GM23338 (cell line): ENCODE measurements around the gene ZNF333.

ENCODE experiments used
- CREB1 ChIP-seq: fragments of 250-450 bp; sonication (Bioruptor Pico); IDR thresholded peaks from 2 replicates; pipeline ENCODE4 v1.5.0; 2020; ENCODE audit warnings: low read depth, mild to moderate bottlenecking, moderate library complexity
- EZH2 ChIP-seq: fragments of 200-600 bp; sonication (generic); IDR thresholded peaks from one replicate; pipeline ENCODE4 v1.8.0; 2017; ENCODE audit warnings: antibody characterized with exemption, mild to moderate bottlenecking, low read depth; ENCODE audit not compliant: unreplicated experiment
- JUNB ChIP-seq: IDR thresholded peaks from one replicate; pipeline ENCODE4 v1.6.1; 2016; ENCODE audit warnings: antibody characterized with exemption; ENCODE audit not compliant: unreplicated experiment
- NANOG ChIP-seq: IDR thresholded peaks from 2 replicates; pipeline ENCODE4 v1.6.1; 2016; ENCODE audit warnings: antibody characterized with exemption, borderline replicate concordance
- POLR2AphosphoS5 ChIP-seq: IDR thresholded peaks from 2 replicates; pipeline ENCODE4 v1.6.1; 2016; ENCODE audit warnings: antibody characterized with exemption, low read depth
- ZNF331 ChIP-seq: fragments of 250-450 bp; sonication (Bioruptor Pico); IDR thresholded peaks from 2 replicates; pipeline ENCODE4 v1.5.0; 2020; ENCODE audit warnings: low read depth, mild to moderate bottlenecking, moderate library complexity
- TF ChIP-seq, protein P1 (sequence below), 2 experiments: fragments of 200-600 bp in 1 of 2; sonication (generic) in 1 of 2; conservative IDR thresholded peaks; 2 replicates each; pipeline versions ENCODE4 v1.5.1 to v1.6.1; 2016 to 2017; ENCODE audit warnings: antibody characterized with exemption in 2 of 2, low read depth in 2 of 2, mild to moderate bottlenecking in 2 of 2, moderate library complexity in 1 of 2
- TF ChIP-seq, protein P2 (sequence below): IDR thresholded peaks from one replicate; pipeline ENCODE4 v1.6.1; 2018; ENCODE audit warnings: antibody characterized with exemption; ENCODE audit not compliant: unreplicated experiment

DNA sequence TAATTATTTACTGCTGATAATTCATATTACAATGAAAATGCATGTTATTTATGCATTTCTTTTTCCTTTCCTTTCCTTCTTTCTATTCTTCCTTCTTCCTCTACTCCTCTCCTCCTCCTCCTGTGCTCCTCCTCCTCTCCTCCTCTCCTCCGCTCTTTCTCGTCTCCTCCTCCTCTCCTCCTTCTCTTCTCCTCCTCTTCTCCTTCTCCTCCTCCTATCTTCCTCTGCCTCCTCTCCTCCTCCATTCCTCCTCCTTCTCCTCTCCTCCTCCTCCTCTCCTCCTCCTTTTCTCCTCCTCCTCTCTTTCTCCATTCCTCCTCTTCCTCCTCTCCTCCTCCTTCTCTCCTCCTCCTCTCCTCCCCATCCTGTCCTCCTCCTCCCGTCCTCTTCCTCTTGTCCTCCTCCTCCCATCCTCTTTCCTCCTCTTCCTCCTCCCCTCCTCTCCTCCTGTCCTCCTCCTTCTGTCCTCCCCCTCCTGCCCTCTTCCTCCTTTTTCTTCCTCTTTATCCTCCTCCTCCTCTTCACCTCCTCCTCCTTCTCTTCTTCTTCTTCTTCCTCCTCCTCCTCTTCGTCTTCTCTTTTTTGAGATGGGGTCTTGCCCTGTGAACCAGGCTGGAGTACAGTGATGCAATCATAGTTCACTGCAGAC, 73.8 kb downstream of the ZNF333 start:
- TF ChIP-seq, protein P1, sequence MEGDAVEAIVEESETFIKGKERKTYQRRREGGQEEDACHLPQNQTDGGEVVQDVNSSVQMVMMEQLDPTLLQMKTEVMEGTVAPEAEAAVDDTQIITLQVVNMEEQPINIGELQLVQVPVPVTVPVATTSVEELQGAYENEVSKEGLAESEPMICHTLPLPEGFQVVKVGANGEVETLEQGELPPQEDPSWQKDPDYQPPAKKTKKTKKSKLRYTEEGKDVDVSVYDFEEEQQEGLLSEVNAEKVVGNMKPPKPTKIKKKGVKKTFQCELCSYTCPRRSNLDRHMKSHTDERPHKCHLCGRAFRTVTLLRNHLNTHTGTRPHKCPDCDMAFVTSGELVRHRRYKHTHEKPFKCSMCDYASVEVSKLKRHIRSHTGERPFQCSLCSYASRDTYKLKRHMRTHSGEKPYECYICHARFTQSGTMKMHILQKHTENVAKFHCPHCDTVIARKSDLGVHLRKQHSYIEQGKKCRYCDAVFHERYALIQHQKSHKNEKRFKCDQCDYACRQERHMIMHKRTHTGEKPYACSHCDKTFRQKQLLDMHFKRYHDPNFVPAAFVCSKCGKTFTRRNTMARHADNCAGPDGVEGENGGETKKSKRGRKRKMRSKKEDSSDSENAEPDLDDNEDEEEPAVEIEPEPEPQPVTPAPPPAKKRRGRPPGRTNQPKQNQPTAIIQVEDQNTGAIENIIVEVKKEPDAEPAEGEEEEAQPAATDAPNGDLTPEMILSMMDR (conservative IDR thresholded peaks at IDR 0.05; ENCODE audit: low read depth in 2 of 2) = no peak
- no peak for TF ChIP-seq EZH2
- TF ChIP-seq, protein P2, sequence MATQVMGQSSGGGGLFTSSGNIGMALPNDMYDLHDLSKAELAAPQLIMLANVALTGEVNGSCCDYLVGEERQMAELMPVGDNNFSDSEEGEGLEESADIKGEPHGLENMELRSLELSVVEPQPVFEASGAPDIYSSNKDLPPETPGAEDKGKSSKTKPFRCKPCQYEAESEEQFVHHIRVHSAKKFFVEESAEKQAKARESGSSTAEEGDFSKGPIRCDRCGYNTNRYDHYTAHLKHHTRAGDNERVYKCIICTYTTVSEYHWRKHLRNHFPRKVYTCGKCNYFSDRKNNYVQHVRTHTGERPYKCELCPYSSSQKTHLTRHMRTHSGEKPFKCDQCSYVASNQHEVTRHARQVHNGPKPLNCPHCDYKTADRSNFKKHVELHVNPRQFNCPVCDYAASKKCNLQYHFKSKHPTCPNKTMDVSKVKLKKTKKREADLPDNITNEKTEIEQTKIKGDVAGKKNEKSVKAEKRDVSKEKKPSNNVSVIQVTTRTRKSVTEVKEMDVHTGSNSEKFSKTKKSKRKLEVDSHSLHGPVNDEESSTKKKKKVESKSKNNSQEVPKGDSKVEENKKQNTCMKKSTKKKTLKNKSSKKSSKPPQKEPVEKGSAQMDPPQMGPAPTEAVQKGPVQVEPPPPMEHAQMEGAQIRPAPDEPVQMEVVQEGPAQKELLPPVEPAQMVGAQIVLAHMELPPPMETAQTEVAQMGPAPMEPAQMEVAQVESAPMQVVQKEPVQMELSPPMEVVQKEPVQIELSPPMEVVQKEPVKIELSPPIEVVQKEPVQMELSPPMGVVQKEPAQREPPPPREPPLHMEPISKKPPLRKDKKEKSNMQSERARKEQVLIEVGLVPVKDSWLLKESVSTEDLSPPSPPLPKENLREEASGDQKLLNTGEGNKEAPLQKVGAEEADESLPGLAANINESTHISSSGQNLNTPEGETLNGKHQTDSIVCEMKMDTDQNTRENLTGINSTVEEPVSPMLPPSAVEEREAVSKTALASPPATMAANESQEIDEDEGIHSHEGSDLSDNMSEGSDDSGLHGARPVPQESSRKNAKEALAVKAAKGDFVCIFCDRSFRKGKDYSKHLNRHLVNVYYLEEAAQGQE = no peak
- no peak for TF ChIP-seq POLR2AphosphoS5
- no peak for TF ChIP-seq JUNB
- no peak for TF ChIP-seq NANOG
- no peak for TF ChIP-seq CREB1 (CRISPR knock-in tag)
- TF ChIP-seq ZNF331 (CRISPR knock-in tag) = no peak
